ENCODE results near the gene IRF2.

IRF2 gene

GRCh38 chr4:184369871-184370270 lies 104.5 kb downstream of the IRF2 start:
- DNase-seq (ENCODE audit: low read depth), result no peak
- no peak for TF ChIP-seq CTCF (conservative IDR thresholded peaks at IDR 0.05; ENCODE audit: control insufficient read depth, insufficient read depth, low read depth, low read length)
- no peak overlapping the region for H3K4me3 ChIP-seq (ENCODE audit: control insufficient read depth, low read depth, low read length)

- TF ChIP-seq CTCF (conservative IDR thresholded peaks at IDR 0.05; ENCODE audit: control insufficient read depth, insufficient read depth, low read depth, low read length), result no peak
- no peak overlapping the region for H3K4me3 ChIP-seq (ENCODE audit: control insufficient read depth, low read depth, low read length)
- no peak for DNase-seq (ENCODE audit: low read depth)
Measured at GRCh38 chr4:184368731-184369130, 105.6 kb downstream of the IRF2 start.

GRCh38 chr4:184368290-184368689 lies 106.1 kb downstream of the IRF2 start:
- DNase-seq (ENCODE audit: low read depth), result no peak

GRCh38 chr4:184364100-184364921 lies 110.0 kb downstream of the IRF2 start:
- H3K4me3 ChIP-seq (ENCODE audit: control insufficient read depth, low read depth, low read length), result no peak overlapping the region
- TF ChIP-seq CTCF (conservative IDR thresholded peaks at IDR 0.05; ENCODE audit: control insufficient read depth, insufficient read depth, low read depth, low read length), result no peak
- no peak for DNase-seq (ENCODE audit: low read depth)

More at GRCh38 chr4:184368290-184368689, 106.1 kb downstream of the IRF2 start:
- no peak for TF ChIP-seq CTCF (conservative IDR thresholded peaks at IDR 0.05; ENCODE audit: control insufficient read depth, insufficient read depth, low read depth, low read length)
- H3K4me3 ChIP-seq (ENCODE audit: control insufficient read depth, low read depth, low read length), result no peak overlapping the region

- no peak for TF ChIP-seq CTCF (conservative IDR thresholded peaks at IDR 0.05; ENCODE audit: control insufficient read depth, insufficient read depth, low read depth, low read length)
- H3K4me3 ChIP-seq (ENCODE audit: control insufficient read depth, low read depth, low read length), result no peak overlapping the region
- DNase-seq (ENCODE audit: low read depth), result no peak
Measured at GRCh38 chr4:184363258-184363657, 111.1 kb downstream of the IRF2 start.

- DNase-seq (ENCODE audit: low read depth), result no peak
- TF ChIP-seq CTCF (conservative IDR thresholded peaks at IDR 0.05; ENCODE audit: control insufficient read depth, insufficient read depth, low read depth, low read length), result no peak
- H3K4me3 ChIP-seq (ENCODE audit: control insufficient read depth, low read depth, low read length), result no peak overlapping the region
Measured at GRCh38 chr4:184362396-184362795, 112.0 kb downstream of the IRF2 start.
